ENCODE measurements around the gene KANSL1L. TPM values are rescaled to one million over a fixed set of nuclear protein-coding genes. Genes with fewer than 3 reads are reported as not detected.
A peak's percentile ranks its signal among the peaks of the same experiment; 100 is the strongest.

KANSL1L gene
- total RNA-seq, 2 donors from 2014 or later, result 36.1 to 40.3 TPM

DNA sequence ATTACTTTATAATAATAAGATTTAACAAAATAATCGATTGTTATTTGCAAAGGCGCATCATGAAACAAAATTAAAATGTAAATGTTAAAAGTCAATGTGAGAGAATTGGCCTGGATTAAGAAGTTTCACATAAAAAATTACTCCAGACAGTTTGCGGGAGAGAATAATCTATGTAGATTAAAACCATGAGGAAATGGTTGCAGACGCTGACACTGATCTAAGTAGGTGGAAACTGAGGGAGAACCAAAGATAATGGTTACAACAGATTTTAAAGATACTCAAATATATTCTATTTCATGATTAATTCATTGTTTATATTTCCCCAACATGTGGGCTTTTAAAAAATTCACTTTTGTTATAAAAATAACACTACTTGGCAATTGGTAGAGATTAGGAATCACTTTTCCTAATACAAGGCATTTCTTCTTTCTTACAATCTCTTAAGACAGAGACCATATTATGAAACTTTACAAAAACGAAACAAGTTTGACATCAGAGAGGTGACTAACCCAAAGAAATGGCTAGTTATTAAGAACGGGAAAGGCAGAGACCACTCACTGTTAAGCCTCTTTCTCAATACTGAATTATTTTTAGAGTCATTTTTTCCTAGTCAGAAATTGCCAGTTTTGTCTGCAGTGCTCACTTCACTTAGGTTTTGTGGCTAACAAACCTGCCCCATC, 1.6 kb downstream of the KANSL1L start:
- Histone ChIP-seq H3K36me3 (no peaks in the 10 kb centered on the region), H3K9me3 (no peaks in the 10 kb centered on the region), H3K27ac (peak overlapping the region; percentile 100), H3K4me1 (replicated peaks) (peaks cover 11% of the 10 kb centered on the region), H3K27me3 (replicated peaks; ENCODE audit: insufficient read depth) (no peaks in the 10 kb centered on the region), H3K4me3 (peak overlapping the region; percentile 95)
- WGBS, result 19% methylated on average over 6 of the region's 6 CpGs
- no peak for DNase-seq (ENCODE audit: low spot score)
- TF ChIP-seq POLR2AphosphoS5 (IDR thresholded peaks at IDR 0.05) (no peak), POLR2A (IDR thresholded peaks at IDR 0.05) (no peak)
- TF ChIP-seq, protein P1, sequence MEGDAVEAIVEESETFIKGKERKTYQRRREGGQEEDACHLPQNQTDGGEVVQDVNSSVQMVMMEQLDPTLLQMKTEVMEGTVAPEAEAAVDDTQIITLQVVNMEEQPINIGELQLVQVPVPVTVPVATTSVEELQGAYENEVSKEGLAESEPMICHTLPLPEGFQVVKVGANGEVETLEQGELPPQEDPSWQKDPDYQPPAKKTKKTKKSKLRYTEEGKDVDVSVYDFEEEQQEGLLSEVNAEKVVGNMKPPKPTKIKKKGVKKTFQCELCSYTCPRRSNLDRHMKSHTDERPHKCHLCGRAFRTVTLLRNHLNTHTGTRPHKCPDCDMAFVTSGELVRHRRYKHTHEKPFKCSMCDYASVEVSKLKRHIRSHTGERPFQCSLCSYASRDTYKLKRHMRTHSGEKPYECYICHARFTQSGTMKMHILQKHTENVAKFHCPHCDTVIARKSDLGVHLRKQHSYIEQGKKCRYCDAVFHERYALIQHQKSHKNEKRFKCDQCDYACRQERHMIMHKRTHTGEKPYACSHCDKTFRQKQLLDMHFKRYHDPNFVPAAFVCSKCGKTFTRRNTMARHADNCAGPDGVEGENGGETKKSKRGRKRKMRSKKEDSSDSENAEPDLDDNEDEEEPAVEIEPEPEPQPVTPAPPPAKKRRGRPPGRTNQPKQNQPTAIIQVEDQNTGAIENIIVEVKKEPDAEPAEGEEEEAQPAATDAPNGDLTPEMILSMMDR (IDR thresholded peaks at IDR 0.05), result no peak
- intact Hi-C loops (cut with DNase I), result loop anchor here (5.0 kb wide), 2 partner anchors 167 to 308 kb away; partner anchors contain the start of genes LANCL1 and RPE

GRCh38 chr2:210167227-210167626, 4.0 kb downstream of the KANSL1L start:
- Histone ChIP-seq H3K9me3 (no peaks in the 10 kb centered on the region), H3K4me1 (replicated peaks) (peaks cover 14% of the 10 kb centered on the region), H3K36me3 (no peaks in the 10 kb centered on the region), H3K27ac (peak overlapping the region; percentile 58 to 100), H3K27me3 (replicated peaks; ENCODE audit: insufficient read depth) (no peaks in the 10 kb centered on the region), H3K4me3 (no peak overlapping the region)
- intact Hi-C loops (cut with DNase I), result loop anchor here (5.0 kb wide), 1 partner anchor 310 kb away; the partner anchor contains the start of gene LANCL1
- TF ChIP-seq, protein P1 (IDR thresholded peaks at IDR 0.05), result no peak
- TF ChIP-seq POLR2A (IDR thresholded peaks at IDR 0.05), result no peak
- TF ChIP-seq POLR2AphosphoS5 (IDR thresholded peaks at IDR 0.05), result no peak
- WGBS, result 9% methylated on average over 1 of the region's 1 CpG
- DNase-seq (ENCODE audit: low spot score), result no peak

DNA sequence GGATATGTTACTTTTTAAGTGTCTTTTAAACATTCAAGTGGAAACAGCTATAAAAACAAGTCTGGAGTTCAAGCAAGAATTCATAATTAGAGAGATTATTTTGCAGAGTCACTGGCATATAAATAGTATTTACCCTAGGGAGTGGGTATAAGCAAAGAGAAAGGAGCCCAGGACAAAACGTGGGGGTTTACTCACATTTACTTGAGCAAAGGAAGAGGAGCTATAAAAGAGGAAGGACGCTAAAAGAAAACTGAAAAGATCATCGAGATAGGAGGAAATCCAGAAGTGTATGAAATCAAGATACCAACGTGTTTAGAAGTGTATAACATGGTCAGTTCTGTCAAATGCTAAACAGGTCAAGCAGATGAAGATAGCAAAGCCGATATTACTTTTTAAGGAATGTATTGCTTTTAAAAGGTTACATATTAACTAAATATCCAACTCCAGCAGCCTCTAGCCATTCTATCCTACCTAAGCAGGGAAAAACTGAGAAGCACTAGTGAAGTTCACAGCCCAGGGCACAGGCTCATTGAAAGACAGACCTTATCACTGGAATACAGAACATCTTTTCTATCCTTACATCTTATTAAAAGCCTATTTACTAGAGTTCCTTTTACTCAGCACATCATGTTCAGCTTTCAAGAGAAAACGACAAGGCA, 8.6 kb downstream of the KANSL1L start:
- Histone ChIP-seq H3K4me1 (replicated peaks) (peaks cover 10% of the 10 kb centered on the region), H3K36me3 (no peaks in the 10 kb centered on the region), H3K9me3 (no peaks in the 10 kb centered on the region), H3K27me3 (replicated peaks; ENCODE audit: insufficient read depth) (no peaks in the 10 kb centered on the region), H3K4me3 (no peak overlapping the region), H3K27ac (no peak overlapping the region)
- intact Hi-C loops (cut with DNase I), result no loop called here
- no peak for DNase-seq (ENCODE audit: low spot score)
- 19% methylated on average over 6 of the region's 6 CpGs for WGBS
- TF ChIP-seq, protein P1 (IDR thresholded peaks at IDR 0.05), result no peak
- TF ChIP-seq POLR2AphosphoS5 (IDR thresholded peaks at IDR 0.05), result no peak
- no peak for TF ChIP-seq POLR2A (IDR thresholded peaks at IDR 0.05)

GRCh38 chr2:210159059-210159458, 12.2 kb downstream of the KANSL1L start:
- no peaks in the 10 kb centered on the region for H3K27me3 ChIP-seq (replicated peaks; ENCODE audit: insufficient read depth)
- no peak overlapping the region for H3K27ac ChIP-seq
- intact Hi-C loops (cut with DNase I), result no loop called here
- H3K4me1 ChIP-seq (replicated peaks), result peaks cover 3% of the 10 kb centered on the region
- H3K36me3 ChIP-seq, result no peaks in the 10 kb centered on the region
- H3K4me3 ChIP-seq, result no peak overlapping the region
- H3K9me3 ChIP-seq, result no peaks in the 10 kb centered on the region
- TF ChIP-seq, protein P1 (IDR thresholded peaks at IDR 0.05), result no peak
- no peak for TF ChIP-seq POLR2A (IDR thresholded peaks at IDR 0.05)
- DNase-seq (ENCODE audit: low spot score), result no peak
- WGBS, result 93% methylated on average over 3 of the region's 3 CpGs
